Endodermal cell (in vitro differentiated cells): Measurements from ENCODE around the gene KIR2DL4. TPM values are rescaled to one million over a fixed set of nuclear protein-coding genes. Genes with fewer than 3 reads are reported as not detected.
"Not testable (repeated sequence)": the region's sequence is repeated elsewhere in the genome, so short reads cannot be mapped to it uniquely, and the experiment has no call there.

Source experiments
- DNase-seq: peaks from one replicate; pipeline ENCODE4 v3.0.0-alpha.2; 2017
- H3K27ac ChIP-seq: 2 replicates; pipeline ENCODE4 v1.5.1; 2013; ENCODE audit warnings: mild to moderate bottlenecking, low read depth, low read length, moderate library complexity
- H3K27me3 ChIP-seq: 2 replicates; pipeline ENCODE4 v1.6.1; 2013; ENCODE audit warnings: mild to moderate bottlenecking, low read length, moderate library complexity; ENCODE audit not compliant: insufficient read depth, control insufficient read depth, poor library complexity, severe bottlenecking
- H3K36me3 ChIP-seq: 2 replicates; pipeline ENCODE4 v1.7.0; 2013; ENCODE audit warnings: mild to moderate bottlenecking, low read length, moderate library complexity; ENCODE audit not compliant: control insufficient read depth, insufficient read depth
- H3K4me1 ChIP-seq: one replicate; pipeline ENCODE4 v1.7.0; 2013; ENCODE audit warnings: low read length; ENCODE audit not compliant: control insufficient read depth, insufficient read depth
- H3K4me3 ChIP-seq: 2 replicates; pipeline ENCODE4 v1.5.1; 2013; ENCODE audit warnings: mild to moderate bottlenecking, low read length, moderate library complexity
- H3K9ac ChIP-seq: 2 replicates; pipeline ENCODE4 v1.6.1; 2013; ENCODE audit warnings: mild to moderate bottlenecking, low read length, moderate library complexity; ENCODE audit not compliant: poor library complexity, severe bottlenecking; ENCODE audit errors: extremely low read depth
- H3K9me3 ChIP-seq: 2 replicates; pipeline ENCODE4 v1.6.1; 2013; ENCODE audit warnings: mild to moderate bottlenecking, low read length, moderate library complexity; ENCODE audit not compliant: control insufficient read depth
- H3K27ac Mint-ChIP-seq: 2 replicates; pipeline ENCODE4 v1.8.0; 2020; ENCODE audit warnings: mixed read lengths
- H3K27me3 Mint-ChIP-seq: 2 replicates; pipeline ENCODE4 v1.8.0; 2021; ENCODE audit warnings: mild to moderate bottlenecking, mixed read lengths; ENCODE audit not compliant: insufficient read depth
- H3K36me3 Mint-ChIP-seq: 2 replicates; pipeline ENCODE4 v1.8.0; 2020; ENCODE audit warnings: low read depth, mixed read lengths
- H3K4me1 Mint-ChIP-seq: 2 replicates; pipeline ENCODE4 v1.8.0; 2020; ENCODE audit warnings: mixed read lengths
- H3K4me3 Mint-ChIP-seq: 2 replicates; pipeline ENCODE4 v1.8.0; 2020; ENCODE audit warnings: mild to moderate bottlenecking, moderate library complexity, mixed read lengths
- H3K9me3 Mint-ChIP-seq: 2 replicates; pipeline ENCODE4 v1.8.0; 2020; ENCODE audit warnings: mild to moderate bottlenecking, mixed read lengths
- CTCF ChIP-seq: fragments of 200-600 bp; sonication (generic); conservative IDR thresholded peaks from 2 replicates; pipeline ENCODE4 v1.5.0; 2021; ENCODE audit warnings: antibody characterized with exemption, mild to moderate bottlenecking
- WGBS, 2 experiments: methylation state at CpG; one replicate each; pipeline versions ENCODE4 v1.1.5 to v1.1.7; 2013; ENCODE audit warnings: missing lambda C conversion rate in 2 of 2, mixed read lengths in 1 of 2; ENCODE audit not compliant: insufficient coverage in 1 of 2, insufficient read length in 1 of 2; 5-methylcytosine and 5-hydroxymethylcytosine counted together
- total RNA-seq, 2 donors: library from RNA; stranded (reverse); fragmentation: NEBNext Ultra II Directional in 1 of 2; extraction: Animal tissue kit (Norgen Biotek cat#: 25700) in 1 of 2; gene quantifications; 2 replicates in 1 of 2; 3 replicates in 1 of 2; pipeline ENCODE4 v1.2.1, GENCODE V29; 2021

KIR2DL4 gene
- total RNA-seq, 2 donors from 2014 or later: not detected

- WGBS, 2 experiments: 60% methylated on average over 5 of the region's 7 CpGs; no CpG with 5 or more reads in 1 of the 2 experiments
- H3K27me3 Mint-ChIP-seq: not testable (repeated sequence)
Observed at GRCh38 chr19:54778896-54779295, 24.5 kb upstream of the KIR2DL4 start.

GRCh38 chr19:54782916-54783315 lies 20.5 kb upstream of the KIR2DL4 start:
- H3K27me3 ChIP-seq, H3K36me3 Mint-ChIP-seq, H3K27ac ChIP-seq, H3K4me1 Mint-ChIP-seq, H3K4me3 ChIP-seq, H3K9ac ChIP-seq, H3K4me1 ChIP-seq, H3K4me3 Mint-ChIP-seq, H3K27ac Mint-ChIP-seq, DNase-seq, H3K27me3 Mint-ChIP-seq, H3K9me3 ChIP-seq, H3K36me3 ChIP-seq: not testable (repeated sequence)
- peaks cover 82% of the 10 kb centered on the region for H3K9me3 Mint-ChIP-seq
- 52% methylated on average over 3 of the region's 4 CpGs; no CpG with 5 or more reads in 1 of the 2 experiments for WGBS, 2 experiments

More at GRCh38 chr19:54778896-54779295, 24.5 kb upstream of the KIR2DL4 start:
- not testable (repeated sequence) for H3K36me3 ChIP-seq, H3K9ac ChIP-seq, H3K4me3 ChIP-seq, H3K4me3 Mint-ChIP-seq, DNase-seq, H3K4me1 ChIP-seq, H3K27me3 ChIP-seq, H3K4me1 Mint-ChIP-seq, H3K36me3 Mint-ChIP-seq, H3K9me3 ChIP-seq, H3K27ac Mint-ChIP-seq, H3K27ac ChIP-seq
- H3K9me3 Mint-ChIP-seq: peaks cover 87% of the 10 kb centered on the region

GRCh38 chr19:54786091-54786723 lies 17.2 kb upstream of the KIR2DL4 start:
- not testable (repeated sequence) for H3K4me3 Mint-ChIP-seq, H3K36me3 Mint-ChIP-seq, H3K27me3 Mint-ChIP-seq, H3K4me3 ChIP-seq, H3K4me1 Mint-ChIP-seq, H3K4me1 ChIP-seq, H3K27ac ChIP-seq, H3K36me3 ChIP-seq, DNase-seq, H3K9me3 ChIP-seq, H3K27ac Mint-ChIP-seq, H3K9ac ChIP-seq, H3K27me3 ChIP-seq
- H3K9me3 Mint-ChIP-seq: peaks cover 92% of the 10 kb centered on the region
- WGBS, 2 experiments: 80 to 84% methylated on average over 9 to 24 of the region's 24 CpGs

GRCh38 chr19:54788154-54788553 lies 15.3 kb upstream of the KIR2DL4 start:
- not testable (repeated sequence) for H3K27ac ChIP-seq, H3K4me3 ChIP-seq, H3K36me3 ChIP-seq, H3K4me1 ChIP-seq, H3K4me1 Mint-ChIP-seq, H3K36me3 Mint-ChIP-seq, H3K4me3 Mint-ChIP-seq, H3K27ac Mint-ChIP-seq, H3K9ac ChIP-seq, H3K27me3 Mint-ChIP-seq, H3K27me3 ChIP-seq, DNase-seq
- H3K9me3 Mint-ChIP-seq: peaks cover 92% of the 10 kb centered on the region
- 77 to 83% methylated on average over 5 to 6 of the region's 6 CpGs for WGBS, 2 experiments
- H3K9me3 ChIP-seq: peaks cover 22% of the 10 kb centered on the region

GRCh38 chr19:54790711-54791110 lies 12.7 kb upstream of the KIR2DL4 start:
- Mint-ChIP-seq H3K4me3 (no peak overlapping the region), H3K27me3 (no peaks in the 10 kb centered on the region), H3K27ac (no peak overlapping the region), H3K36me3 (peaks cover 2% of the 10 kb centered on the region), H3K9me3 (peaks cover 72% of the 10 kb centered on the region), H3K4me1 (no peaks in the 10 kb centered on the region)
- Histone ChIP-seq H3K4me1 (no peaks in the 10 kb centered on the region), H3K9me3 (peaks cover 32% of the 10 kb centered on the region), H3K4me3 (no peak overlapping the region), H3K27me3 (no peaks in the 10 kb centered on the region), H3K36me3 (no peaks in the 10 kb centered on the region), H3K27ac (no peak overlapping the region), H3K9ac (no peak overlapping the region)
- no peak for DNase-seq
- TF ChIP-seq CTCF: no peak
- WGBS, 2 experiments: 0 to 44% methylated on average over 1 to 5 of the region's 5 CpGs
